ENCODE data around the gene KCNAB1. TPM values are rescaled to one million over a fixed set of nuclear protein-coding genes. Genes with fewer than 3 reads are reported as not detected.
A peak's percentile ranks its signal among the peaks of the same experiment; 100 is the strongest.

The KCNAB1 gene
- total RNA-seq, 2 experiments from 2014 or later = not detected

DNA sequence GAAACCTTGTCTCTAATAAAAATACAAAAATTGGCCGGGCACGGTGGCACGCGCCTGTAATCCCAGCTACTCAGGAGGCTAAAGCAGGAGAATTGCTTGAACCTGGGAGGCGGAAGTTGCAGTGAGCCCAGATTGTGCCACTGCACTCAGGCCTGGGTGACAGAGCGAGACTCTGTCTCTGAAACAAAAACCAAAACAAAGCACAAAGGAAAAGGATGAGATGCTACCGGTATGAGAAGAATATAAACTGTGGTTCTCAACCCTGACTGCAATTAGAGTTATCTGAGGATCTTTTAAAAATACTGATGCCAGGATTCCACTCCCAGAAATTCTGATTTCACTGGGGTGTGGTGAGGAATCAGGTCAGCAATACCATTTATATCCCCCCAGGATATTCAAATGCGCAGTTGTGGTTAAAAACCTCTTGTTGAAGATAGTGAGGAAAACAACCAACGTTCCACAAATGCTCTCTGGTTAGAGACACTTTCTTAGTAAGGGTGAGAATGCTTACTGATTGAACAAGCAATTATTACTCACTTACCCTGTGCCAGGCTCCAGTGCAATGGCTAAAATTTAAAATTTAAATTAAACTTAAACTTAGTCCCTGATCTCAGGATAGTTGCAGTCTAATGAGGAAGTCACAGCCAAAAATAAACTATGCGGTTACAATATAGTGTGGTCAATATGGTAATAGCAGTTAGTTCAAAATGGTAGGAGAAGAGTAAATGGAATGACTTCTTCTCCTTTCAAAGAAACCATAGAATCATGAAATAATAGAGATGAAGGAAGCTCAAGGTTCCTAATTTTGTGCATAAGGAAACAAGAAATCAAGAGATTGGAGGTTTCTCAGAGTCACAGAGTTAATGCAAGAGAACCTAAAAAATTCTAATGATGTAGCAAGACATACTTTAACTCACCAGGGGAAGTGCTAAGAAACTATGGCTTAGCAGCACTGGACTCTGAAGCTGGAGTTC lies 325.0 kb downstream of the KCNAB1 start:
- ChIA-PET CTCF (interaction anchor here (1.3 to 1.4 kb wide), 2 partner anchors 63 to 692 kb away, joined by 3 read pairs; no protein-coding TSS in a partner anchor), POLR2A (no interaction called here)
- Mint-ChIP-seq H3K36me3 (ENCODE audit: low read depth) (no peaks in the 10 kb centered on the region), H3K9me3 (no peaks in the 10 kb centered on the region), H3K4me1 (no peaks in the 10 kb centered on the region), H3K27ac (no peak overlapping the region), H3K4me3 (no peak overlapping the region), H3K27me3 (peaks cover 47% of the 10 kb centered on the region)
- no peak for DNase-seq

DNA sequence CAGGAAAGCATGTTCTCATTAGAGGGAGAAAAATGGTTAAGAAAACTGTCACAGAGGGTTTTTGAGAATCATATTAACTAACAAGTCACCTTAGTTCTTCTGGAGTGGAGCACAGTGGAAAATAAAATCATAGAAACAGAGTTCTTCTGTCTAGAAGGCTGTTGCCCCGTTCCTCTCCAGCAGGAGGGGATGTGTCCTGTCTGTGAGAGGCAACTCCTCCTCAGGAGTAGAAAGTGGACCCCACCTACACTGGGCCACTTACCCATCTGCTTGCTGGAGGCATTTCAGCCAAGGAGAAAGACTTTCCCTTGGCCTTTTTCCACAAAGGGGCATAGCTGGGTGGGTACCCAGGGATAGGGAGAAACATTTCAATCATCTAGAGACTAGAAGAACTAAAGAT lies 327.9 kb downstream of the KCNAB1 start:
- Mint-ChIP-seq H3K4me1 (no peaks in the 10 kb centered on the region), H3K27me3 (peaks cover 40% of the 10 kb centered on the region), H3K9me3 (no peaks in the 10 kb centered on the region), H3K36me3 (ENCODE audit: low read depth) (no peaks in the 10 kb centered on the region), H3K4me3 (no peak overlapping the region), H3K27ac (no peak overlapping the region)
- ChIA-PET POLR2A (no interaction called here), CTCF (no interaction called here)
- peak; percentile 33 for DNase-seq

DNA sequence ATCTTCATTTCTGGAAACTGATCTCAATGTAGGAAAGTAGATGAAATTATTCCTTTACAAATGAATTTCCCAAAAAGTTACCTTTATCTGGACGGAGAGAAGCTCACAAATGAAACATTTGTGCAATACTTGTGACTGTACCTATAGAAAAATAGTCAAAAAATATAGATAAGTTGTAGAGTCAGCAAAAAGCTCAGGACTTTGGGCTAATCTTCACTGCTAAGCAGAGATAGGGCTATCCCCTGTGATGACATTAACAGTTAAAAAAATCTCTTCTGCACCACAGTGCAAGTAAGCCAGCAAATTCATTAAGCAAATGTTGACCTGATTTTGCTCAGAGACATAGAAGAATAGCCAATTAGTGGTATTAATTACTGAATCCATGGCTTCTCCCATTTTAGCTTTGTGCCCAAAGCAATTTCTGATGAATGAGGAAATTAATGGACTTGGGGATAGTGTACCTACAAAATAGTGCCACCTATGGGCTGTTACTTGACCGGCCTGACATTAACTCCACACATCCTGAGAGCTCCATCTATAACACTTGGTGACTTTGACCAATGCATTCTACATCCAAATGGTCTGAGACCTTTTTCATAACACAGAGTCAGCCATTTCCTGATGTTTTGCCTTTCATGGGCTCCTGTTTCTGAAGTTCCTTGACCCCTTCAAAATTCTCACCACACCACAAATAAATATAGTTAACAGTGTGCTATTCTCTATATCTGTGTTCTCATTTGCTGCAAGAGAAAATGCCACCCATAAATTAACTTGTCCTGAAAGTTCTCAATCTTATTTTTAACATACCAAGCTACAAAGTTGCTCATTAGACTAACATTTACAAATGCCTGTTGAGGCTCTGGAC lies 329.6 kb downstream of the KCNAB1 start:
- Mint-ChIP-seq H3K27me3 (peaks cover 39% of the 10 kb centered on the region), H3K4me3 (no peak overlapping the region), H3K9me3 (no peaks in the 10 kb centered on the region), H3K36me3 (ENCODE audit: low read depth) (no peaks in the 10 kb centered on the region), H3K4me1 (no peaks in the 10 kb centered on the region), H3K27ac (no peak overlapping the region)
- no peak for DNase-seq
- ChIA-PET POLR2A (no interaction called here), CTCF (interaction anchor here (0.9 to 1.3 kb wide), 3 partner anchors 16 to 298 kb away, joined by 3 to 4 read pairs (median 3); no protein-coding TSS in a partner anchor)

DNA sequence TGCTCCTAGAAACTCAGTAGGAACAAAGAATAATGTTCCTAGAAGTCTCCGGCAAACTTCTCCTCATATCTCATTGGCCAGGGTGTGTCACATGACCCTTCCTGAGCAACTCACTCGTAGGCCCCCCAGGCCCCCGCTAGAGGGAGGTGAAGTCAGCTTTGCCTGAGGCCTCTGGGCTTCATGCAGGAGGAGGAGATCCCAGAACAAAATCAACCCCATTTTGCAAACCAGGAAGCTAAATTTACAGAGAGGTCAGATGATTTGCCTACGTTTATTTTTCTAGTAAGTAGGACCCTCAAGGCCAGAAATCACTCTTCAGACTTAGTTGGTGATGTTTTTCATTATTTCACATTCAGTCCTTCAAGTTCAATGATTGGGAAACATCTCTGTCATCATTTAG lies 335.5 kb downstream of the KCNAB1 start:
- Mint-ChIP-seq H3K27me3 (peaks cover 15% of the 10 kb centered on the region), H3K36me3 (ENCODE audit: low read depth) (no peaks in the 10 kb centered on the region), H3K4me1 (no peaks in the 10 kb centered on the region), H3K9me3 (no peaks in the 10 kb centered on the region), H3K27ac (no peak overlapping the region), H3K4me3 (no peak overlapping the region)
- DNase-seq = no peak
- ChIA-PET CTCF (no interaction called here), POLR2A (no interaction called here)

DNA sequence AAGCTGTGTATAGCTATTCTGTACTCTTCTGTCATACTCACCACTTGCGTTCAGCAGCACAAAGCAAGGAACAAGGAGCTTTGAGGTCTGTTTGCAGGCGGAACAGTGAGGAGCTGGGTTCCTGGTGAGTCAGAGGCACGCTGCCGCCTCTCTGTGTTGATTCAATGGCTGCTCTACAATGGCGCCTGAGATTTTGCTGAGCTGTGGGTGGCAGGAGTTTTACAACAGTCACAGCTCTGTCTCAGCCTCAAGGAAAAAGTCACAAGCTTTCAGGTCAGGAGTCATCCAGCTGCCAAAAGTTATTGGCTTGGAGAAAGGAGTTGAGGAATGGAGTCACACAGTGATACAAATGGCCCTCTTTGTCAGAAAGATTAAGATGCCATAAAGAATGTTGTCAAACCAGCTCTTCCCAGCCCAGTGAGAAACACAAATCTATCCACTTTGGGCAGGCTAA lies 336.4 kb downstream of the KCNAB1 start:
- POLR2A ChIA-PET = no interaction called here
- no peaks in the 10 kb centered on the region for H3K36me3 Mint-ChIP-seq (ENCODE audit: low read depth)
- H3K27ac Mint-ChIP-seq = no peak overlapping the region
- CTCF ChIA-PET = no interaction called here
- H3K27me3 Mint-ChIP-seq = peaks cover 19% of the 10 kb centered on the region
- H3K4me1 Mint-ChIP-seq = no peaks in the 10 kb centered on the region
- no peak overlapping the region for H3K4me3 Mint-ChIP-seq
- no peak for DNase-seq
- H3K9me3 Mint-ChIP-seq = no peaks in the 10 kb centered on the region

DNA sequence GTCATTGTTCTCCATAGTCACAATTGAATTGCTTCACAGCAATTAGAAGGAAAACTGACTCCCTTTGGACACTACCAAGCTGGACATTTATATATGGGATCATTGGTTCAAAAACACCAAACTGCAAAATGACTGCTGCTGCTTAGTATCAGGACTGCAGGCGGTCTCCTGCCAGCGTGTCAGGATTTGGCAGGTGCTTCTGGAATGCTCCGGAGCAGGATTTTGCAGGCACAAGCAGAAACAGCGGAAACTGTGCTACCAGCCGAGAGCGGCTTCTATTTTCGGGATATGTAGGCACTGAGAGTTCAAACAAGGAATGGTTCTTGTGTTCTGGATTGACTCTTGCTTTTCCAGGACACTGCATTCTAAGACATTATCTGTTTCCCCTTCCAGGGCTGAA lies 339.1 kb downstream of the KCNAB1 start:
- no peaks in the 10 kb centered on the region for H3K36me3 Mint-ChIP-seq (ENCODE audit: low read depth)
- ChIA-PET POLR2A (no interaction called here), CTCF (no interaction called here)
- no peak overlapping the region for H3K27ac Mint-ChIP-seq
- no peaks in the 10 kb centered on the region for H3K9me3 Mint-ChIP-seq
- no peak overlapping the region for H3K4me3 Mint-ChIP-seq
- H3K4me1 Mint-ChIP-seq = no peaks in the 10 kb centered on the region
- peaks cover 25% of the 10 kb centered on the region for H3K27me3 Mint-ChIP-seq
- no peak for DNase-seq

DNA sequence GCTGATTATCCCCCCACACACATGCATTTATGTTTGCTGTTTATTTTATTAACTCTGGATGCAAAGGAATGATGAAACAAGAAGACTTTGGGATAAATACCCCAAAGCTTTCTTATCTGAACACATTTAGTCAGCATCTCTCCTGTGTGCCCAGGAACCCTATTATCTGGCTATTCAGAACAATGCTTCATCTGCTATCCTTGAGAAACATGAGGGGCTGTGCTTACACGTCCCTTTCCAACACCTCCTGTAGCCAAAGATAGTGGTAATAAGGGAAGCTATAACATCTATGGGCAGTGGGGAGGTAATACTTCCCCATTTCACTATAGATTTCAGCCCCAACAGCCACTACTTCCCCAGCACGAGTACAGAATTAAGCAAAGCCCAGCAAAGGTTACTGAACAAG lies 339.8 kb downstream of the KCNAB1 start:
- POLR2A ChIA-PET = no interaction called here
- no peaks in the 10 kb centered on the region for H3K36me3 Mint-ChIP-seq (ENCODE audit: low read depth)
- CTCF ChIA-PET = no interaction called here
- no peak overlapping the region for H3K27ac Mint-ChIP-seq
- peaks cover 26% of the 10 kb centered on the region for H3K27me3 Mint-ChIP-seq
- no peak for DNase-seq
- no peaks in the 10 kb centered on the region for H3K4me1 Mint-ChIP-seq
- H3K9me3 Mint-ChIP-seq = no peaks in the 10 kb centered on the region
- H3K4me3 Mint-ChIP-seq = no peak overlapping the region

DNA sequence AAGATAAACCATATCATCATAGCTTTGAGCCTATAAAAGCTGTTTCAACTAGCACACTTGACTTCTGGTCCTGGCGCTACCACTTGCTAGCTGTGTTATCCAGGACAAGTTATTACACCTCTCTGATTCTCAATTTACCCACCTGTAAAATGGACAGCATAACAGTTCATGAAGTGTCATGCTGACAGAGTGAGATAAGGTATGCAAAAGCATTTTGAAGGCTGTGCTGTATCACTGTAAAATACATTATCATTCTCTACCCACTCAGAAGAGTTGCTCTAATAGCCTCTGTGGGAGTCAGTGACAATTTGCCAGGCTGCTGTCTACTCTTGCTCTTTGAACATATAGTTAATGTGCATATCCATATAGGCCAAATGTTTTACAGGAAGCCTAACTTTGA lies 341.5 kb downstream of the KCNAB1 start:
- ChIA-PET POLR2A (no interaction called here), CTCF (no interaction called here)
- Mint-ChIP-seq H3K4me1 (no peaks in the 10 kb centered on the region), H3K4me3 (no peak overlapping the region), H3K36me3 (ENCODE audit: low read depth) (no peaks in the 10 kb centered on the region), H3K9me3 (no peaks in the 10 kb centered on the region), H3K27ac (no peak overlapping the region), H3K27me3 (peaks cover 30% of the 10 kb centered on the region)
- DNase-seq = no peak

DNA sequence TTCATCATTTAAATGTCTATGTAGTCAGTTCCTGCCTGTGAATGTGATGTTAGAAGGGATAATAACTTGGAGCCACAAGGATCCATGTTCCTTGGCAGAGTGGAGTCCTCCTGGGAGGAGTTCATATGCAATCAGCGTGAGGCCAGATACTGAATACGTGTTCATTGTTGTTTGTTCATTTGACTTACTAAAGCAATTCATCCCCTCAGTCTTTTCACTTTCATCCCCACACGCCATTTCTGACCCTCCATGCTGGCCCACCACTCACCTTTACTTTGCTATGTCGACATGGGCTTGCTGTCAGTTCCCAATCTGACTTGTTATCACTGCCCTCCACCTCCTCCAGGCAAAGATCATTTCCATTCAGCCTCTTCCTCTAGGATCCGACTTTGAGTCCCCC lies 342.7 kb downstream of the KCNAB1 start:
- no peaks in the 10 kb centered on the region for H3K9me3 Mint-ChIP-seq
- H3K36me3 Mint-ChIP-seq (ENCODE audit: low read depth) = no peaks in the 10 kb centered on the region
- no peak overlapping the region for H3K27ac Mint-ChIP-seq
- H3K27me3 Mint-ChIP-seq = peaks cover 36% of the 10 kb centered on the region
- no peak overlapping the region for H3K4me3 Mint-ChIP-seq
- ChIA-PET POLR2A (no interaction called here), CTCF (no interaction called here)
- H3K4me1 Mint-ChIP-seq = no peaks in the 10 kb centered on the region
- no peak for DNase-seq

DNA sequence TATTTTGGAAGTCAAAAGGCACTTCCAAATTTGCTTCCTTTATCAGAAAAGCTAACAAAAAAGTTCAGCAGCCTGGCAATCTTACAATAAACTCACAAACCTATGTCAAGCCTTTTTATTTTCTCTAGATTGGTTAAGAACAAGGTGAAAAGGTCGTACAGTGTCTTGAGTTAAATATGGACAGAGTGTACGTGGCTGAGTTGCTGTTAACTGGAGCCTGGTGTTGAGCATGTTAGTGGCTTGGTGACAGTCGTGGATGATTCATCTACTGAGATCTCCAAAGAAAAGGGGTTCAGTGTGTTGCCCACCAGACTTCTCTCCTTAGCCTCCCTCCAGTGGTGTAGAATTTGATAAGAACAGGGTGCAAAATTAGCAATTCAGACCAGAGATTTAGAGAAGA lies 344.8 kb downstream of the KCNAB1 start:
- peaks cover 45% of the 10 kb centered on the region for H3K27me3 Mint-ChIP-seq
- DNase-seq = no peak
- no peaks in the 10 kb centered on the region for H3K36me3 Mint-ChIP-seq (ENCODE audit: low read depth)
- H3K9me3 Mint-ChIP-seq = no peaks in the 10 kb centered on the region
- ChIA-PET CTCF (interaction anchor here (1.4 kb wide), 1 partner anchor 672 kb away, joined by 3 read pairs; no protein-coding TSS in a partner anchor), POLR2A (no interaction called here)
- no peaks in the 10 kb centered on the region for H3K4me1 Mint-ChIP-seq
- H3K4me3 Mint-ChIP-seq = no peak overlapping the region
- H3K27ac Mint-ChIP-seq = no peak overlapping the region

DNA sequence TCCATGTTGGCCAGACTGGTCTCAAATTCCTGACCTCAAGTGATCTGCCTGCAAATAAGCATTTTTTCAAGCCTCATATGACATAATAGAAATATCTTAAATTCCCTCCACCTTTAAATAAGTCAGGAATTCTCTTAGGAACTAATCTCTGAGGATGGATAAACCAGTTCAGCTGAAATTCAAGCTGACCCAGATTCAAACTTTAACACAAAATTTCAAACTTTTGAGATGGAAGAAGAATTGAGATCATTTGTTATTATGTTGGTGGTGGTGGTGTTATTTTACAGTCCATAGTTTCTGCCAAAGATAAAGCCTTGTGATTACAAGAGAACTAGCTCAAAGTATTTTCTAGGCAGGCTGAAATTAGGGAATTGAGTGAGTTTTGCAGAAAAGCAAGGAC lies 349.1 kb downstream of the KCNAB1 start:
- ChIA-PET POLR2A (no interaction called here), CTCF (no interaction called here)
- DNase-seq = no peak
- H3K4me1 Mint-ChIP-seq = no peaks in the 10 kb centered on the region
- no peak overlapping the region for H3K27ac Mint-ChIP-seq
- no peak overlapping the region for H3K4me3 Mint-ChIP-seq
- no peaks in the 10 kb centered on the region for H3K36me3 Mint-ChIP-seq (ENCODE audit: low read depth)
- no peaks in the 10 kb centered on the region for H3K9me3 Mint-ChIP-seq
- peaks cover 38% of the 10 kb centered on the region for H3K27me3 Mint-ChIP-seq

DNA sequence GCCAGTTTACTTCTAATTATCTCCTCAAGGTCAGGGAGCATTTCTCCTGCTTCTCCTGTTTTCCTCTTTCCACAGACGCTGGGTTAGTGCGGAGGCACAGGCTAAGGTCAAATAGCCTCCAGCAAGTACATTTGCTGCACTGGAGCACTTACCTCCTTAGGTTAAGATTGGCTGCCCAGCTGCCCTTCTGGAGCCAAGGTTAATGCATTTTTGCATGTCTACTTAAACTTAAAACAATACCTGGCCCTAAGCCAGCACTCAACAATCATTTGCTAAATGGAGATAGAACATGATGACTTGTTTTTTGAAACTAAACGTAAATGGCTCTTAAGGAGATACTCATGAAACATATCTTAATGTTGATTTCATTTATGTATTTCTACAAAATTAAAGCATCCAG lies 351.1 kb downstream of the KCNAB1 start:
- peaks cover 43% of the 10 kb centered on the region for H3K27me3 Mint-ChIP-seq
- no peak overlapping the region for H3K4me3 Mint-ChIP-seq
- H3K36me3 Mint-ChIP-seq (ENCODE audit: low read depth) = no peaks in the 10 kb centered on the region
- ChIA-PET CTCF (no interaction called here), POLR2A (no interaction called here)
- no peak for DNase-seq
- no peaks in the 10 kb centered on the region for H3K9me3 Mint-ChIP-seq
- no peaks in the 10 kb centered on the region for H3K4me1 Mint-ChIP-seq
- H3K27ac Mint-ChIP-seq = no peak overlapping the region

DNA sequence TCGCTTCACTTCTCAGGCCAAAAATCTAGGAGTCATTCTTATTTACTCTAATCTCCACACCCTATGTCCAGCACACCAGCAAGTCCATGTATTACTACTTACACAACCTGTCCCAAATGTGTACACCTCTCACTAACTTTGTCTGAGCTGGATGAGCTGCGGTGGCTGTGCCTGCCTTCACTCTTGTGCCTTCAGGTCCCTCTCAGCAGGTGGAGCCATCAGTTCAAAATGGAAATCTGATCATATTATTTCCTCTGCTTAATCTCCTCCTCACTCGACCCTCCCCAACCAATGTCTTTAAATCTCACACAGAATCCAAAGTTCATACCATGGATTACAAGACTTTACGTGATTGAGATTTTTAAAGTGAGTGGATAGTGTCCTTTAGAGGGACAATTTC lies 351.8 kb downstream of the KCNAB1 start:
- Mint-ChIP-seq H3K9me3 (no peaks in the 10 kb centered on the region), H3K4me3 (no peak overlapping the region), H3K27me3 (peaks cover 46% of the 10 kb centered on the region), H3K4me1 (no peaks in the 10 kb centered on the region), H3K27ac (no peak overlapping the region), H3K36me3 (ENCODE audit: low read depth) (no peaks in the 10 kb centered on the region)
- ChIA-PET POLR2A (no interaction called here), CTCF (no interaction called here)
- peak; percentile 30 for DNase-seq

Data from activated CD4-positive, alpha-beta T cell treated with anti-CD3 and anti-CD28 coated beads, Interleukin-2, amount 10 ng/mL, durations not matched to agents 7 days and 5 days (primary cell).